Measurements from ENCODE around the gene C19orf47. TPM values are rescaled to one million over a fixed set of nuclear protein-coding genes. Genes with fewer than 3 reads are reported as not detected.

The C19orf47 gene
- total RNA-seq, 4 donors from 2014 or later, result 7.6 to 11.9 (median 8.3) TPM

DNA sequence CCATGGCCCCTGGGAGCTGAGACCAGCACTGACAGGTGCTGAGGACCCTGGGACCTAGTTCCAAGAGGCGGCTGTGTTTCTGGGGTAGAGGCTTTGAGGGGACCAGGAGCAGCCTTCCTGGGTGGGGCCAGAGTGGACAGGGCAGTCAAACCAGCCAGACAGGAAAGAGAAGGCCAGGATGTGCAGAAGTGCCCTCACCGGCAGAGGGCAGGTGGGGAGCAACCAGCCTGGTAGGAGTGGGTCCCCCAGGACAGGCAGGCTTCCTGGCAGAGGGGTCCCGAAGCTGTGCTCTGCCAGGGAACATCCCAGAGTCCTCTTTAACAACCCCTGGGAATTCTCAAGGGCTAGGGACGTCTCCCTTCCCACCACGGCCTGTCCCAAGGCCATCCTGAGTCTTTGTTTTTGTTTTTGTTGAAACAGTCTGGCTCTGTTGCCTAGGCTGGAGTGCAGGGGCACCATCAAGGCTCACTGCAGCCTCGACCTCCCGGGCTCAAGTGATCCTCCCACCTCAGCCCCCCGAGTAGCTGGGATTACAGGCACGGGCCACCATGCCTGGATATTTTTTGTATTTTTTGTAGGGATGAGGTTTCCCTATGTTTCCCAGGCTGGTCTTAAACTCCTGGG lies 44.8 kb upstream of the C19orf47 start:
- DNase-seq (ENCODE audit: low spot score), result no peak
- no peak for ATAC-seq (ENCODE audit: low FRiP score)
- TF ChIP-seq, protein P1, sequence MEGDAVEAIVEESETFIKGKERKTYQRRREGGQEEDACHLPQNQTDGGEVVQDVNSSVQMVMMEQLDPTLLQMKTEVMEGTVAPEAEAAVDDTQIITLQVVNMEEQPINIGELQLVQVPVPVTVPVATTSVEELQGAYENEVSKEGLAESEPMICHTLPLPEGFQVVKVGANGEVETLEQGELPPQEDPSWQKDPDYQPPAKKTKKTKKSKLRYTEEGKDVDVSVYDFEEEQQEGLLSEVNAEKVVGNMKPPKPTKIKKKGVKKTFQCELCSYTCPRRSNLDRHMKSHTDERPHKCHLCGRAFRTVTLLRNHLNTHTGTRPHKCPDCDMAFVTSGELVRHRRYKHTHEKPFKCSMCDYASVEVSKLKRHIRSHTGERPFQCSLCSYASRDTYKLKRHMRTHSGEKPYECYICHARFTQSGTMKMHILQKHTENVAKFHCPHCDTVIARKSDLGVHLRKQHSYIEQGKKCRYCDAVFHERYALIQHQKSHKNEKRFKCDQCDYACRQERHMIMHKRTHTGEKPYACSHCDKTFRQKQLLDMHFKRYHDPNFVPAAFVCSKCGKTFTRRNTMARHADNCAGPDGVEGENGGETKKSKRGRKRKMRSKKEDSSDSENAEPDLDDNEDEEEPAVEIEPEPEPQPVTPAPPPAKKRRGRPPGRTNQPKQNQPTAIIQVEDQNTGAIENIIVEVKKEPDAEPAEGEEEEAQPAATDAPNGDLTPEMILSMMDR (IDR thresholded peaks at IDR 0.05), result no peak

DNA sequence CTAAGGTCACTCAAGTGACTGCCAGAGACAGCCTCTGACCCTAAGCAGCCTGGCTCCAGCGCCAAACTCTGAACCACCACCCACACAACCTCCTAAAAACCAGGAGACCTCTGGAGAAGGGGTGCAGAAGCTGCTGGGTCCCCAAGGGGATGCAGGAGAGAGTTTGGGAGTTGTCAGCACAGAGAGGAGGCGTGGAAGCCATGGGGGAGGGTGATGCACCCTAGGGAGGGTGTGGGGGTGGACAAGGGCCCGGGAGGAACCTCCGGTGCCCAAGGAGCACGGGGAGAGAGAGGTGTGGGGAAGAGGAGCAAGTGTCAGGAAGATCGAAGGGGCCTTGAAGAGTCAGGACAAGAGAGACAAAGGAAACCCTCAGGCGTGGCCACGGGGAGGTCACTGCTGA lies 43.9 kb upstream of the C19orf47 start:
- DNase-seq (ENCODE audit: low spot score), result no peak
- no peak for ATAC-seq (ENCODE audit: low FRiP score)
- TF ChIP-seq, protein P1 (IDR thresholded peaks at IDR 0.05), result no peak

DNA sequence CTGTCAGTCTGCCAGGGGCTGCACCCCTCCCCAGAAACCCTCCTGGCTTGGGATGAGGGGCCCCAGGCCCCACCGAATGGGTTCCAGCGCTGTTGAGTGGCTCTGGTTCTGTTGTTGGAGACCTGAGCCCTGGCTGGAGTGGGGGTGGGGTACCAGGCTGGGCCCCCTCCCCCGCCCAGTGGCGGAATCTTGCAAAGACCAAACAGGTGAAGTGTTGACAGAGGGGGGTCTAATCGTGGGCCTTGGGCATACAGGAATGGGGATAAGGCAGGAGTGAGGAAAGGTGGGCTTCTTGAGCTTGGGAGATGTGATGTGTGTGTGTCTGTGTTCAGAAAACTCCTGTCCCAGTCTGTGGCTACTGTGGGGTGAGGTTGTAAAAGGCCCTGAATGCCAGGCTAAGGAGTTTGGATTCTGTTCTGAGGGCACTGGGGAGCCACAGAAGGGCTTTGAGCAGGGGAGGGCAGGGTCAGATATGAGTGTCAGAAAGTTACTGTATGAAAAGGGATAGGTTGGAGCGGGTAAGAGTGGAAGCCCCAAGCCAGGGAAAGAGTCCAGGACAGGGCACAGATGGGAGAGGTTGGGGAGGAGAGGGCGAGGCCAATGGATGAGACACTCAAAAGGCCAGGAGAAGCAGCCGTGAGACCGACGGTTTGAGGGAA lies 42.0 kb upstream of the C19orf47 start, which contains the start of gene HIPK4:
Gene HIPK4, minus strand, starts transcription at position 98 of the 659 bp plus-strand sequence. CDS start 279 bp downstream, outside the sequence.
- ATAC-seq (ENCODE audit: low FRiP score) (no peak), DNase-seq (ENCODE audit: low spot score) (no peak)
- TF ChIP-seq, protein P1 (IDR thresholded peaks at IDR 0.05), result no peak

DNA sequence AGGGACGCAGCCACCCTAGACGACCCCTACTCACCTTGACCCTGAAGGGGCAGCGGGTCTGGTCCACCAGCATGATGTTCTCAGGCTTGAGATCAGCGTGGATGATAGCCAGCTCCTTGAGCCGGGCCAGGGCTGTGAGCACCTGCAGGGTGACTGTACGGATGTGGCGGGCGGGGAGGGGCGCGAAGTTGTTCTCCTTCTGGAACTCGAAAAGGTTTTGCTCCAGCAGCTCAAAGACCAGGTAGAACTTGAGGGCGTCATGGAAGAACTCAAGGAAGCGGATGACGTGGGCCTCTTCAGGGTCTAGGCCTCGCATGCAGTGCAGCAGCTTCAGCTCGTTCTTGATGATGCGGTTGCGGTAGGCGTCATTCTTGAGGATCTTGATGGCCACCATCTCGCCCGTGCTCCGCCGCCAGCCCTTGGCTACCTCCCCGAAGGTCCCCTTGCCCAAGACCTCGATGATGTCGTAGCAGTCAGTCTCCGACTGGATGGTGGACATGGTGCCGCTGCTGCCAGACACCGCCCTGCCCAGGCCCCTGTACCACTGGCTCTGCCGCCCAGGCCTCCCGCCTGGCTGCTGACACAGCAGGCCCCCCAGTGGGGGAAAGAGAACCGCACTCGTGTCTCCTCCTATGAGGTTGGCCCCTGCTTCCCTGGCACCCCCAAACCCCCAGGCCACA lies 41.3 kb upstream of the C19orf47 start:
- DNase-seq (ENCODE audit: low spot score) (no peak), ATAC-seq (ENCODE audit: low FRiP score) (no peak)
- TF ChIP-seq, protein P1 (IDR thresholded peaks at IDR 0.05), result no peak

DNA sequence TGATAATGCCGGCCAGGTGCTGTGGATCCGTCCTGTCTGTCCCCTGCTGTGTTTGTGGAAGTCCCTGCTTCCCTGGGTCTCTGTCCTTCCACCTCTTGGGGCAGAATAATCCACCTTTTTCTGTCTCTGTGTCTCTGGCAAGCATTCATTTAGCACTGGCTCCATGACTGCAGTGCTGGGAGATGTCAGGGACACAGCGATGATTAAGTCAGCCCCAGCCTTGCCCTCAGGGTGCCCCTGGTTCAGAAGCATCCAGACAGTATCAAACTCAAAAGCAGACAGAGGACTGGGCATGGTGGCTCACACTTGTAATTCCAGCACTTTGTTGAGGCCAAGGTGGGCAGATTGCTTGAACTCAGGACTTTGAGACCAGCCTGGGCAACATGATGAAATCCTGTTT lies 40.3 kb upstream of the C19orf47 start:
- TF ChIP-seq, protein P1 (IDR thresholded peaks at IDR 0.05), result no peak
- ATAC-seq (ENCODE audit: low FRiP score), result no peak
- DNase-seq (ENCODE audit: low spot score), result no peak

DNA sequence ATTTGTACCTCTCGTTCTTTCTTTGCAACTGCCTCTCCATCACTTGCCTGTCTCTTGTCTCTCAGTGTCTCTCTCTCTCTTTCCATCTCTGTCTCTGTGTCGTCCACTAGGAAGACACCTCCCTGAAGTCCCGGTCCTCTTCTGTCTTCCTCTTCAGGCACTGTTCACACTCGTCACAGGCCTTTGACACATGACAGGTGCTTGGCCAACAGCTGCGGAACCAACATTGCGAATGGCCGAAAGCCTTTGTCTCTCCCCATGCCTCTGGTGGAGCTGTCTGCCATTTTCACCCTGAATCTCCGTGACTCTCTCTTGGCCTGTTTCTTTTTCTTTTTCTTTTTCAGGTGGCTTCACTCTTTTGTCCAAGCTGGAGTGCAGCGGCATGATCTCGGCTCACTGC lies 39.0 kb upstream of the C19orf47 start:
- TF ChIP-seq, protein P1 (IDR thresholded peaks at IDR 0.05), result no peak
- ATAC-seq (ENCODE audit: low FRiP score), result no peak
- DNase-seq (ENCODE audit: low spot score), result no peak

Data from omental fat pad (tissue), 4 donors.